GM12873 (cell line): Measurements from ENCODE around the gene ADAMTS9.

Experiments used
- CTCF ChIP-seq: IDR thresholded peaks from 2 replicates; pipeline ENCODE4 v1.5.1; 2012; ENCODE audit warnings: low read depth, mild to moderate bottlenecking, moderate library complexity, low read length, control low read depth; ENCODE audit not compliant: insufficient read depth; ENCODE audit errors: missing control alignments

The ADAMTS9 gene

GRCh38 chr3:64514889-64515288 is 172.9 kb downstream of the ADAMTS9 start:
- TF ChIP-seq CTCF = no peak

- no peak for TF ChIP-seq CTCF
Observed at GRCh38 chr3:64509206-64509605, 178.6 kb downstream of the ADAMTS9 start.

GRCh38 chr3:64508140-64508539 is 179.7 kb downstream of the ADAMTS9 start:
- TF ChIP-seq CTCF = no peak

- no peak for TF ChIP-seq CTCF
Observed at GRCh38 chr3:64506255-64506654, 181.5 kb downstream of the ADAMTS9 start.

- TF ChIP-seq CTCF = no peak
Observed at GRCh38 chr3:64505419-64505818, 182.4 kb downstream of the ADAMTS9 start.

- TF ChIP-seq CTCF = no peak
Observed at GRCh38 chr3:64502284-64502683, 185.5 kb downstream of the ADAMTS9 start.

GRCh38 chr3:64501298-64501906 is 186.4 kb downstream of the ADAMTS9 start:
- no peak for TF ChIP-seq CTCF
